KG1 (cell line): Measurements from ENCODE around the gene FAIM.
"Not testable (repeated sequence)": the region's sequence is repeated elsewhere in the genome, so short reads cannot be mapped to it uniquely, and the experiment has no call there.

Source experiments
- DNase-seq: peaks from one replicate; lab custom pipeline; 2025; lab: John Stamatoyannopoulos, UW

FAIM gene

GRCh38 chr3:138680974-138681373, 72.4 kb downstream of the FAIM start:
- DNase-seq, result not testable (repeated sequence)

GRCh38 chr3:138681463-138682220, 73.1 kb downstream of the FAIM start:
- DNase-seq, result no peak

- DNase-seq, result no peak
Observed at GRCh38 chr3:138682648-138683047, 74.1 kb downstream of the FAIM start.
